ENCODE data around the gene MEIS3. TPM values are rescaled to one million over a fixed set of nuclear protein-coding genes. Genes with fewer than 3 reads are reported as not detected.

The MEIS3 gene
- total and polyA plus RNA-seq, 9 of the 15 experiments (the other 6 are each of a cell fraction or from before 2014, with no cell fraction given): 0.06 to 0.80 (median 0.25) TPM; not detected in 1

GRCh38 chr19:47390533-47391488 lies 28.5 kb downstream of the MEIS3 start (continued):
- no peak for TF ChIP-seq ZBTB49 (CRISPR knock-in tag; IDR thresholded peaks at IDR 0.05; ENCODE audit: borderline replicate concordance)
- TF ChIP-seq ZNF121 (CRISPR knock-in tag; conservative IDR thresholded peaks at IDR 0.05): peak; percentile 93
- TF ChIP-seq E2F1 (CRISPR knock-in tag; IDR thresholded peaks at IDR 0.05): no peak

- no peak for FAIRE-seq
- H3K9me1 ChIP-seq (ENCODE audit: control insufficient read depth, insufficient read depth, low read length): no peaks in the 10 kb centered on the region
- no peak for TF ChIP-seq TAF15 (IDR thresholded peaks at IDR 0.05; ENCODE audit: low read depth, low read length)
- no peak for TF ChIP-seq HNRNPL (IDR thresholded peaks at IDR 0.05; ENCODE audit: low read depth, low read length)
- H3K27ac ChIP-seq (ENCODE audit: extremely low read depth, low read depth, low read length): no peak overlapping the region
- no peaks in the 10 kb centered on the region for H3K79me2 ChIP-seq (ENCODE audit: control insufficient read depth, insufficient read depth, low read length)
- ATAC-seq: no peak
- H4K20me1 ChIP-seq (replicated peaks; ENCODE audit: control insufficient read depth, insufficient read depth, low read length): no peaks in the 10 kb centered on the region
- DNase-seq (ENCODE audit: extremely low read depth in 1 of 4, low spot score in 3 of 4): no peak
- BruUV-seq (replicated peaks): no TSS peak
- intact Hi-C loops (cut with micrococcal nuclease) (no loop called here), in situ Hi-C loops (cut with MboI) (no loop called here)
- no peak overlapping the region for H2AFZ ChIP-seq (ENCODE audit: low read depth, low read length)
- H3K4me1 ChIP-seq (replicated peaks in 1 of 2; ENCODE audit: control insufficient read depth in 2 of 2, insufficient read depth in 2 of 2, low read length in 2 of 2): no peaks in the 10 kb centered on the region
- POLR2A ChIA-PET: no interaction called here
- WGBS (ENCODE audit: insufficient coverage, low coverage, missing lambda C conversion rate): 15% methylated on average over 9 of the region's 9 CpGs
- CTCF ChIA-PET (ENCODE audit: low intra/inter-chr PET ratio): no interaction called here
- H3K4me3 ChIP-seq: no peak overlapping the region
- H3K9ac ChIP-seq (ENCODE audit: insufficient read depth in 1 of 2, low read depth in 2 of 2, low read length in 2 of 2): no peak overlapping the region
- H3K27me3 ChIP-seq (ENCODE audit: control insufficient read depth in 2 of 2, insufficient read depth in 2 of 2, low read length in 2 of 2): peaks cover 6 to 20% of the 10 kb centered on the region in 2 experiments; a peak in 4 of 5 replicates
- no peaks in the 10 kb centered on the region for H3K36me3 ChIP-seq (ENCODE audit: control insufficient read depth, insufficient read depth, low read length)
- no peaks in the 10 kb centered on the region for H3K9me3 ChIP-seq (replicated peaks; ENCODE audit: control insufficient read depth, insufficient read depth, low read depth, low read length)
- no peak overlapping the region for H3K4me2 ChIP-seq (ENCODE audit: insufficient read depth, low read length)
Observed at GRCh38 chr19:47389150-47389556, 30.2 kb downstream of the MEIS3 start.
